Keratinocyte (primary cell): ENCODE results near the gene TUSC2. TPM values are rescaled to one million over a fixed set of nuclear protein-coding genes. Genes with fewer than 3 reads are reported as not detected.

ENCODE experiments used
- DNase-seq: peaks from one replicate; pipeline ENCODE4 v3.0.0-alpha.2; 2011; ENCODE audit warnings: low read depth, missing footprints, low spot score
- FAIRE-seq: peaks from 2 replicates; lab custom pipeline; 2011; peaks lifted over from hg19 to GRCh38; lab: Jason Lieb, UNC
- H2AFZ ChIP-seq: 2 replicates; pipeline ENCODE4 v1.6.0; 2012; ENCODE audit warnings: low read length, control low read depth, inconsistent platforms; ENCODE audit not compliant: control insufficient read depth
- H3K27ac ChIP-seq: 2 replicates; pipeline ENCODE4 v1.5.1; 2011; ENCODE audit warnings: low read length; ENCODE audit not compliant: control insufficient read depth, insufficient read depth
- H3K27me3 ChIP-seq: 3 replicates; pipeline ENCODE4 v1.6.0; 2011; ENCODE audit warnings: low read length; ENCODE audit not compliant: control insufficient read depth, insufficient read depth; ENCODE audit errors: extremely low read depth
- H3K36me3 ChIP-seq, 2 experiments: 2 replicates in 1 of 2; 3 replicates in 1 of 2; pipeline ENCODE4 v1.5.1; 2011; ENCODE audit warnings: low read length in 2 of 2, mild to moderate bottlenecking in 1 of 2; ENCODE audit not compliant: control insufficient read depth in 2 of 2, insufficient read depth in 2 of 2; ENCODE audit errors: extremely low read depth in 1 of 2
- H3K4me1 ChIP-seq: 3 replicates; pipeline ENCODE4 v1.5.1; 2011; ENCODE audit warnings: low read length; ENCODE audit not compliant: control insufficient read depth, insufficient read depth; ENCODE audit errors: extremely low read depth
- H3K4me2 ChIP-seq: 3 replicates; pipeline ENCODE4 v1.6.0; 2011; ENCODE audit warnings: low read depth, low read length; ENCODE audit not compliant: control insufficient read depth, insufficient read depth; ENCODE audit errors: extremely low read depth
- H3K4me3 ChIP-seq, 3 experiments: fragments of 200-600 bp in 1 of 3; sonication (generic) in 1 of 3; 2 replicates in 2 of 3; 3 replicates in 1 of 3; pipeline ENCODE4 v1.5.1; 2011 to 2016; ENCODE audit warnings: low read length in 3 of 3, mild to moderate bottlenecking in 3 of 3, control low read depth in 2 of 3, inconsistent platforms in 1 of 3, low read depth in 1 of 3, mixed read lengths in 1 of 3, mixed run types in 1 of 3, moderate library complexity in 1 of 3; ENCODE audit not compliant: control insufficient read depth in 2 of 3, insufficient read depth in 2 of 3; ENCODE audit errors: extremely low read depth in 1 of 3
- H3K79me2 ChIP-seq: 2 replicates; pipeline ENCODE4 v1.6.0; 2012; ENCODE audit warnings: low read length; ENCODE audit not compliant: control insufficient read depth, insufficient read depth
- H3K9ac ChIP-seq: 3 replicates; pipeline ENCODE4 v1.6.0; 2011; ENCODE audit warnings: low read length; ENCODE audit not compliant: control insufficient read depth, insufficient read depth; ENCODE audit errors: extremely low read depth
- H3K9me1 ChIP-seq: 3 replicates; pipeline ENCODE4 v1.6.0; 2011; ENCODE audit warnings: low read length; ENCODE audit not compliant: control insufficient read depth, insufficient read depth; ENCODE audit errors: extremely low read depth
- H3K9me3 ChIP-seq: 2 replicates; pipeline ENCODE4 v1.5.1; 2012; ENCODE audit warnings: low read depth, low read length; ENCODE audit not compliant: control insufficient read depth
- H4K20me1 ChIP-seq: 3 replicates; pipeline ENCODE4 v1.6.0; 2011; ENCODE audit warnings: low read length; ENCODE audit not compliant: control insufficient read depth, insufficient read depth; ENCODE audit errors: extremely low read depth
- EZH2 ChIP-seq: IDR thresholded peaks from one replicate; pipeline ENCODE4 v1.6.1; 2012; ENCODE audit warnings: inconsistent platforms, mild to moderate bottlenecking, low read length, moderate library complexity
- dilution Hi-C: fragments of 300-500 bp; cut with MboI; formaldehyde crosslinking; loops from one replicate; pipeline ENCODE4 v1.7.0; 2020; ENCODE audit warnings: low sequenced_read_pairs; ENCODE audit not compliant: extremely low pct_ligation_motif_present
- polyA plus RNA-seq, 5 experiments: library from polyadenylated mRNA; depleted of rRNA in 3 of 5; stranded (reverse) in 3 of 5; stranded (forward) in 1 of 5; unstranded in 1 of 5; fragments of >200 nt; gene quantifications; 1 replicate in 1 of 5; 2 replicates in 3 of 5; 3 replicates in 1 of 5; pipeline versions ENCODE4 v1.2.1 to v1.2.3, GENCODE V29; 2011 to 2012; ENCODE audit warnings: missing spikeins in 2 of 5, low read depth in 1 of 5, low replicate concordance in 1 of 5
- TF ChIP-seq, protein P1 (sequence below), 3 experiments: IDR thresholded peaks in 1 of 3; conservative IDR thresholded peaks in 1 of 3; optimal IDR thresholded peaks in 1 of 3; 2 replicates in 2 of 3; 3 replicates in 1 of 3; pipeline versions ENCODE3 to v1.5.1; 2011; ENCODE audit warnings: low read length in 3 of 3, mild to moderate bottlenecking in 3 of 3, moderate library complexity in 2 of 3, control low read depth in 1 of 3, inconsistent platforms in 1 of 3; ENCODE audit not compliant: insufficient read depth in 2 of 3; ENCODE audit errors: extremely low read depth in 1 of 3

TUSC2 gene
- polyA plus RNA-seq, 1 donor (not counting 4 experiments of a cell fraction or from before 2014, with no cell fraction given) = 30.5 TPM

DNA sequence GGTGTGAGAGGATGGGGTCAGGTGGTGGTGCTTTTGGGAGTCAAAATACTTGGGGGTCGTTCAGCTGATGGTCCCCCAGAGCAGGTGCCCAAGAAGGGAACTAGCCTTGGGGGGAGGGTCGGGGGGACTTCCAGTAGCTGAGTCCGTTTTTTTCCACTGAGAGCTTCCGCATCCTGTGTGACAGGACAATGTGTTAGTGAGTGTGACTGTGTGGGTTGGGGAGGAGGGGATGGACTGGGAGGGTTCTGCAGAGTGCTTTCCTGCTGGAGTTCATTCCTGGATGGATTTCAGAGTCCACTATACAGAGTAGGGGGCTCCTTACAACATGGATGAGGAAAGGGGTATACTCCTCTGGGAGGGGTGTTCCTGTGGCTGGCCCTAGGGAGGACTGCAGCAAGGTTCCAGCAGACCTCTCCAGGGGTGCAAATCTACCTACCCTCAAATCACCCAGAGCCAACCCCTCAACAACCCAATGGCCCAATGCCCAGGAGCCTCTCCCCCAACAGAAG lies 4.9 kb downstream of the TUSC2 start:
- Histone ChIP-seq H3K79me2 (peaks cover 48% of the 10 kb centered on the region), H3K27me3 (no peaks in the 10 kb centered on the region), H3K4me2 (no peak overlapping the region), H3K27ac (no peak overlapping the region), H3K4me3 (no peak overlapping the region), H3K9me3 (no peaks in the 10 kb centered on the region), H3K9me1 (peaks cover 3% of the 10 kb centered on the region), H3K4me1 (peaks cover 32% of the 10 kb centered on the region), H3K9ac (no peak overlapping the region), H2AFZ (no peak overlapping the region), H3K36me3 (peaks cover 21 to 26% of the 10 kb centered on the region in 2 experiments), H4K20me1 (no peaks in the 10 kb centered on the region)
- DNase-seq (no peak), FAIRE-seq (no peak)
- no peak for TF ChIP-seq EZH2
- TF ChIP-seq, protein P1, sequence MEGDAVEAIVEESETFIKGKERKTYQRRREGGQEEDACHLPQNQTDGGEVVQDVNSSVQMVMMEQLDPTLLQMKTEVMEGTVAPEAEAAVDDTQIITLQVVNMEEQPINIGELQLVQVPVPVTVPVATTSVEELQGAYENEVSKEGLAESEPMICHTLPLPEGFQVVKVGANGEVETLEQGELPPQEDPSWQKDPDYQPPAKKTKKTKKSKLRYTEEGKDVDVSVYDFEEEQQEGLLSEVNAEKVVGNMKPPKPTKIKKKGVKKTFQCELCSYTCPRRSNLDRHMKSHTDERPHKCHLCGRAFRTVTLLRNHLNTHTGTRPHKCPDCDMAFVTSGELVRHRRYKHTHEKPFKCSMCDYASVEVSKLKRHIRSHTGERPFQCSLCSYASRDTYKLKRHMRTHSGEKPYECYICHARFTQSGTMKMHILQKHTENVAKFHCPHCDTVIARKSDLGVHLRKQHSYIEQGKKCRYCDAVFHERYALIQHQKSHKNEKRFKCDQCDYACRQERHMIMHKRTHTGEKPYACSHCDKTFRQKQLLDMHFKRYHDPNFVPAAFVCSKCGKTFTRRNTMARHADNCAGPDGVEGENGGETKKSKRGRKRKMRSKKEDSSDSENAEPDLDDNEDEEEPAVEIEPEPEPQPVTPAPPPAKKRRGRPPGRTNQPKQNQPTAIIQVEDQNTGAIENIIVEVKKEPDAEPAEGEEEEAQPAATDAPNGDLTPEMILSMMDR (optimal IDR thresholded peaks at IDR 0.05 in 1 of 3, IDR thresholded peaks at IDR 0.05 in 1 of 3, conservative IDR thresholded peaks at IDR 0.05 in 1 of 3; ENCODE audit: extremely low read depth in 1 of 3, insufficient read depth in 2 of 3, low read length in 3 of 3) = no peak
- dilution Hi-C loops = no loop called here

DNA sequence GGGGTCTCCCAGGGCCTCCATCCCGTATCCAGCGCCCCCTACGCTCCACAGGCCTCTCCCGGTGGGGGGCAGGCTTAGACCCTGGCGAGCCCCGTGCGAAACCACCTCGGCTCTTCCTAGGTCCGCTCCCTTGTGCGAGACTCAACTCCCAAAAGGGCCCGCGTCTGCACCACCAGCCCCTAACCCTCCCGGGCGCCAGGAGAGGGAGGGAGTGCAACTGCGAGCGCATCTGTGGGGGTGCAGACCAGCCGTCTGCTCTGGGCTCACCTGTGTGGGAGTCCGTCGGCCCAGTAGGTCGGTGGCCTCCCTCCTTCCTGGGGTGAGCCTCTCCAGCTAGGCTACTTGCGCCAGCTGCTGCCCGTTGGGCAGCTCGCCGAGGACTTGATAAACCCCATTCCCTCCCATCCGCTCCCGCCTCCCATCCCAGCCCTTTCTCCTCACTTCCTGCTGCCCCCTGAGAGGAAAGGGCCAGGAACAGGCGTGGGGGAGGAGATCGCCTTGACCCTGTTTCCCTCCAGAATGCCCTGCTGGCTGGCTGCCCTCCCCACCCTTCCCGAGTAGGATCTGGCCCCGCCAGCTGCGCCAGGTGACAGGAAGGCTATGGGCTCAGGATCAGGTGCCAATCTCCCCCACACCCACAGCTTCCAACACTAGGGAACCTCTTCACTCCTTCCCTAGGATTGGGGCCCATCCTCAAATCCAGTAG lies 5.5 kb downstream of the TUSC2 start, which contains the start of gene HYAL2:
HYAL2 (minus strand) TSS at position 360 of the 706 bp plus-strand sequence. CDS start 2,256 bp downstream, outside the sequence.
- FAIRE-seq (no peak), DNase-seq (no peak)
- H3K4me3 ChIP-seq = peak within 1 kb of the TSS; percentile 52 to 89 (median 84)
- H3K27me3 ChIP-seq = no peaks in the 10 kb centered on the region
- no peaks in the 10 kb centered on the region for H3K9me3 ChIP-seq
- peak within 1 kb of the TSS; percentile 99 for H3K27ac ChIP-seq
- peak within 1 kb of the TSS; percentile 98 for H3K9ac ChIP-seq
- H2AFZ ChIP-seq = peak within 1 kb of the TSS; percentile 96
- TF ChIP-seq, protein P1 (optimal IDR thresholded peaks at IDR 0.05 in 1 of 3, IDR thresholded peaks at IDR 0.05 in 1 of 3, conservative IDR thresholded peaks at IDR 0.05 in 1 of 3; ENCODE audit: extremely low read depth in 1 of 3, insufficient read depth in 2 of 3, low read length in 3 of 3) = no peak
- dilution Hi-C loops = no loop called here
- H4K20me1 ChIP-seq = no peaks in the 10 kb centered on the region
- peak within 1 kb of the TSS; percentile 99 for H3K4me2 ChIP-seq
- peaks cover 22 to 31% of the 10 kb centered on the region in 2 experiments for H3K36me3 ChIP-seq
- H3K79me2 ChIP-seq = peaks cover 48% of the 10 kb centered on the region
- peaks cover 3% of the 10 kb centered on the region for H3K9me1 ChIP-seq
- H3K4me1 ChIP-seq = peaks cover 38% of the 10 kb centered on the region
